GM12878 (cell line): ENCODE results near the gene BCAS3. TPM values are rescaled to one million over a fixed set of nuclear protein-coding genes. Genes with fewer than 3 reads are reported as not detected.

Experiments used
- ATAC-seq: fragments of 200-7000 bp; cut with Tn5 transposase; 3 replicates; pipeline ENCODE4 v1.9.1; 2020; ENCODE audit warnings: mild to moderate bottlenecking, moderate library complexity
- BruUV-seq: library from RNA; stranded (reverse); fragments of 400-500 nt; replicated peaks from 2 replicates; lab custom pipeline; 2021; lab: Mats Ljungman, UMichigan
- CTCF ChIA-PET: fragments of 300-600 bp; sonication (Branson Sonifier 250); formaldehyde crosslinking; extraction: SDS; loops from one replicate; lab custom pipeline; 2021; ENCODE audit warnings: inconsistent platforms; lab: Yijun Ruan, JAX
- POLR2A ChIA-PET: fragments of 350-600 bp; formaldehyde crosslinking; extraction: SDS; loops from one replicate; lab custom pipeline; 2021; ENCODE audit warnings: inconsistent platforms; lab: Charles Lee
- RAD21 ChIA-PET: fragments of 300-600 bp; sonication (Branson Sonifier 250); formaldehyde crosslinking; loops from one replicate; lab custom pipeline; 2023; ENCODE audit warnings: antibody characterized with exemption; ENCODE audit not compliant: unreplicated experiment; lab: Charles Lee
- SMC1A ChIA-PET: fragments of 300-600 bp; sonication (Branson Sonifier 250); formaldehyde crosslinking; loops from one replicate; lab custom pipeline; 2023; ENCODE audit not compliant: unreplicated experiment, uncharacterized antibody; lab: Charles Lee
- DNase-seq: peaks from one replicate; pipeline ENCODE4 v3.0.0-alpha.2; 2011; ENCODE audit warnings: low read depth, low spot score
- FAIRE-seq: peaks from 3 replicates; lab custom pipeline; 2011; peaks lifted over from hg19 to GRCh38; lab: Jason Lieb, UNC
- H2AFZ ChIP-seq: 2 replicates; pipeline ENCODE4 v1.6.0; 2011; ENCODE audit warnings: low read depth, low read length, control low read depth; ENCODE audit not compliant: control insufficient read depth
- H3K27ac ChIP-seq: 2 replicates; pipeline ENCODE4 v1.5.1; 2011; ENCODE audit warnings: control low read depth; ENCODE audit not compliant: control insufficient read depth, insufficient read depth
- H3K27me3 ChIP-seq, 2 experiments: replicated peaks in 1 of 2; 2 replicates each; pipeline versions ENCODE4 v1.6.0 to v1.6.1; 2011; ENCODE audit warnings: low read length in 1 of 2; ENCODE audit not compliant: control insufficient read depth in 2 of 2, insufficient read depth in 2 of 2
- H3K36me3 ChIP-seq, 2 experiments: 2 replicates each; pipeline ENCODE4 v1.5.1; 2011; ENCODE audit warnings: low read length in 1 of 2; ENCODE audit not compliant: control insufficient read depth in 2 of 2, insufficient read depth in 2 of 2
- H3K4me1 ChIP-seq: 2 replicates; pipeline ENCODE4 v1.6.1; 2011; ENCODE audit warnings: mild to moderate bottlenecking, low read length, moderate library complexity, mixed read lengths; ENCODE audit not compliant: control insufficient read depth, insufficient read depth
- H3K4me2 ChIP-seq: 2 replicates; pipeline ENCODE4 v1.6.0; 2011; ENCODE audit warnings: control low read depth; ENCODE audit not compliant: control insufficient read depth, insufficient read depth
- H3K4me3 ChIP-seq: fragments of 200-600 bp; sonication (generic); 2 replicates; pipeline ENCODE4 v1.5.1; 2016
- H3K79me2 ChIP-seq: 2 replicates; pipeline ENCODE4 v1.6.0; 2011; ENCODE audit warnings: low read length; ENCODE audit not compliant: control insufficient read depth, insufficient read depth
- H3K9ac ChIP-seq: 2 replicates; pipeline ENCODE4 v1.8.0; 2011; ENCODE audit warnings: low read length, control low read depth, mixed read lengths; ENCODE audit not compliant: control insufficient read depth, insufficient read depth
- H3K9me3 ChIP-seq: replicated peaks from 3 replicates; pipeline ENCODE4 v1.5.1; 2011; ENCODE audit warnings: mild to moderate bottlenecking, low read length; ENCODE audit not compliant: control insufficient read depth, insufficient read depth
- H4K20me1 ChIP-seq: 2 replicates; pipeline ENCODE4 v1.6.0; 2011; ENCODE audit not compliant: control insufficient read depth, insufficient read depth
- ATF3 ChIP-seq: IDR thresholded peaks from 2 replicates; pipeline ENCODE4 v1.6.1; 2011; ENCODE audit warnings: low read depth, mild to moderate bottlenecking, low read length, moderate library complexity, borderline replicate concordance; ENCODE audit errors: extremely low read depth
- BCLAF1 ChIP-seq: fragments of 450-650 bp; IDR thresholded peaks from 2 replicates; pipeline ENCODE4 v1.6.1; 2017; ENCODE audit warnings: antibody characterized with exemption, mild to moderate bottlenecking, moderate library complexity
- GATAD2B ChIP-seq: fragments of 450-650 bp; conservative IDR thresholded peaks from 2 replicates; pipeline ENCODE4 v1.6.1; 2017; ENCODE audit warnings: low read depth, mild to moderate bottlenecking, moderate library complexity
- HSF1 ChIP-seq: fragments of 150-350 bp; IDR thresholded peaks from 2 replicates; pipeline ENCODE4 v1.6.1; 2014; ENCODE audit warnings: mild to moderate bottlenecking, low read depth, low read length
- NRF1 ChIP-seq: conservative IDR thresholded peaks from 2 replicates; pipeline ENCODE4 v1.6.1; 2011; ENCODE audit warnings: mild to moderate bottlenecking, low read depth, low read length, improper control_type of control experiment
- RELA ChIP-seq: fragments of 450-650 bp; IDR thresholded peaks from 2 replicates; pipeline ENCODE4 v1.8.0; 2014; ENCODE audit warnings: borderline replicate concordance; ENCODE audit not compliant: partially characterized antibody
- STAT3 ChIP-seq: IDR thresholded peaks from 2 replicates; pipeline ENCODE4 v1.6.1; 2011; ENCODE audit warnings: low read depth, low read length, improper control_type of control experiment
- ZSCAN29 ChIP-seq: fragments of 450-650 bp; IDR thresholded peaks from 2 replicates; pipeline ENCODE4 v1.6.1; 2017; ENCODE audit warnings: mild to moderate bottlenecking, moderate library complexity
- WGBS: methylation state at CpG from one replicate; pipeline ENCODE4 v1.1.6; 2016; ENCODE audit warnings: low lambda C conversion rate; ENCODE audit not compliant: insufficient replicate concordance, insufficient coverage; ENCODE audit errors: missing lambda C conversion rate; 5-methylcytosine and 5-hydroxymethylcytosine counted together
- in situ Hi-C: fragments of 300-500 bp; cut with MboI; formaldehyde crosslinking; loops from 9 replicates; pipeline ENCODE4 v1.14.3; 2018; ENCODE audit warnings: mixed read lengths
- intact Hi-C: fragments of 100-400 bp; cut with micrococcal nuclease; formaldehyde crosslinking; loops from one replicate; pipeline ENCODE4 v1.14.2; 2022; ENCODE audit not compliant: unreplicated experiment
- polyA plus RNA-seq, 11 experiments: library from polyadenylated mRNA; depleted of rRNA in 4 of 11; unstranded in 6 of 11; stranded (reverse) in 5 of 11; fragments of >200 nt; fragmentation: Nextera tagmentation in 4 of 11; fragmentation: Illumina TruSeq in 1 of 11; extraction: Ambion mirVana in 4 of 11; extraction: Trizol in 1 of 11; gene quantifications; 1 replicate in 1 of 11; 2 replicates in 10 of 11; pipeline versions ENCODE4 v1.2.1 to v1.2.3, GENCODE V29; 2011 to 2016; ENCODE audit warnings: inconsistent platforms in 2 of 11, missing spikeins in 2 of 11, low read depth in 1 of 11
- total RNA-seq, 4 experiments: library from RNA; depleted of rRNA in 3 of 4; stranded (reverse); fragments of >200 nt in 3 of 4; fragmentation: Illumina TruSeq in 1 of 4; extraction: Trizol in 1 of 4; gene quantifications; 2 replicates each; pipeline versions ENCODE4 v1.2.1 to v1.2.3, GENCODE V29; 2013 to 2021

BCAS3 gene
- total and polyA plus RNA-seq, 10 of the 15 experiments (the other 5 are each of a cell fraction or from before 2014, with no cell fraction given), result 2.1 to 11.0 (median 6.6) TPM

- no peak for TF ChIP-seq ZSCAN29
- no peak for TF ChIP-seq RELA
- no peak for TF ChIP-seq ATF3
- no peak for TF ChIP-seq GATAD2B
- TF ChIP-seq BCLAF1, result no peak
- no peak for TF ChIP-seq STAT3
- TF ChIP-seq HSF1, result no peak
- TF ChIP-seq NRF1, result no peak
- H3K36me3 ChIP-seq, result no peaks in the 10 kb centered on the region
- no peak overlapping the region for H3K9ac ChIP-seq
- H3K4me1 ChIP-seq, result no peaks in the 10 kb centered on the region
- ChIA-PET SMC1A (interaction anchor here (1.2 kb wide), 1 partner anchor 12 kb away, joined by 4 read pairs; no protein-coding TSS in a partner anchor), CTCF (no interaction called here), POLR2A (no interaction called here), RAD21 (no interaction called here)
- 65% methylated on average over 2 of the region's 2 CpGs for whole genome bisulfite sequencing
- no peaks in the 10 kb centered on the region for H3K27me3 ChIP-seq
- H2AFZ ChIP-seq, result no peak overlapping the region
- H3K9me3 ChIP-seq, result no peaks in the 10 kb centered on the region; the same call in 2 of the 3 replicates
- no peak for DNase-seq
- H3K4me3 ChIP-seq, result no peak overlapping the region
- no peak for ATAC-seq
- H3K27ac ChIP-seq, result no peak overlapping the region
- intact Hi-C loops, result no loop called here
- in situ Hi-C loops, result no loop called here
- H3K4me2 ChIP-seq, result no peak overlapping the region
- H4K20me1 ChIP-seq, result no peaks in the 10 kb centered on the region
- no TSS peak for BruUV-seq
- H3K79me2 ChIP-seq, result no peaks in the 10 kb centered on the region
- FAIRE-seq, result no peak
These were observed 509.4 kb downstream of the BCAS3 start for GRCh38 chr17:61187038-61187437.
